ENCODE measurements around the gene SF3B6. TPM values are rescaled to one million over a fixed set of nuclear protein-coding genes. Genes with fewer than 3 reads are reported as not detected.

The SF3B6 gene
- total and polyA plus RNA-seq, 9 donors: 60.6 to 145 (median 85.2) TPM

DNA sequence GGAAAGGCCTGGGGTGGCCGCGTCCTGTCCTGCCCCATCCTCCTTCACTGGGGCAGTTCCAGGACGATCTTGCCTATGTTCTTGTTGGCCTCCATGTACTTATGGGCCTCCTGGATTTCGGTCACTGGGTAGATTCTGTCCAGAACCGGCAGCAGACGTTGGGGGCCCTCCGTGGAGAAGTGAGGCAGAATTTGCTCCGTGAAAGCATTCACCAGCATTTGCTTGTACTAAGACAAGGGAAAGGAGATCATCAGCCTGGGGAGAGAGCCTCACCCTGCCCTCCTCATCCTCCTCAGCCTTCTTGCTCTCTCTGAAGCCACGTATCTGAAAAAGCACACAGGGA is 1.4 kb upstream of the SF3B6 start:
- DNase-seq: peak in 2 of 5 donors; percentile 11 to 24
- intact Hi-C loops (cut with DNase I): loop anchor here in 2 of 4 donors (2.0 to 5.0 kb wide), 2 partner anchors 150 to 151 kb away; partner anchors contain the start of gene ATAD2B (in 2 of the 2)
- TF ChIP-seq EP300 (IDR thresholded peaks at IDR 0.05): no peak
- no peak for TF ChIP-seq POLR2A (IDR thresholded peaks at IDR 0.05)
- TF ChIP-seq, protein P1, sequence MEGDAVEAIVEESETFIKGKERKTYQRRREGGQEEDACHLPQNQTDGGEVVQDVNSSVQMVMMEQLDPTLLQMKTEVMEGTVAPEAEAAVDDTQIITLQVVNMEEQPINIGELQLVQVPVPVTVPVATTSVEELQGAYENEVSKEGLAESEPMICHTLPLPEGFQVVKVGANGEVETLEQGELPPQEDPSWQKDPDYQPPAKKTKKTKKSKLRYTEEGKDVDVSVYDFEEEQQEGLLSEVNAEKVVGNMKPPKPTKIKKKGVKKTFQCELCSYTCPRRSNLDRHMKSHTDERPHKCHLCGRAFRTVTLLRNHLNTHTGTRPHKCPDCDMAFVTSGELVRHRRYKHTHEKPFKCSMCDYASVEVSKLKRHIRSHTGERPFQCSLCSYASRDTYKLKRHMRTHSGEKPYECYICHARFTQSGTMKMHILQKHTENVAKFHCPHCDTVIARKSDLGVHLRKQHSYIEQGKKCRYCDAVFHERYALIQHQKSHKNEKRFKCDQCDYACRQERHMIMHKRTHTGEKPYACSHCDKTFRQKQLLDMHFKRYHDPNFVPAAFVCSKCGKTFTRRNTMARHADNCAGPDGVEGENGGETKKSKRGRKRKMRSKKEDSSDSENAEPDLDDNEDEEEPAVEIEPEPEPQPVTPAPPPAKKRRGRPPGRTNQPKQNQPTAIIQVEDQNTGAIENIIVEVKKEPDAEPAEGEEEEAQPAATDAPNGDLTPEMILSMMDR (IDR thresholded peaks at IDR 0.05): no peak
- 2 to 7% (median 4%) methylated on average over 9 of the region's 9 CpGs for WGBS, 3 donors
- Histone ChIP-seq H3K4me1 (ENCODE audit: insufficient read depth) (peaks cover 2% of the 10 kb centered on the region), H3K4me3 (peak overlapping the region; percentile 78), H3K36me3 (no peaks in the 10 kb centered on the region), H3K27me3 (no peaks in the 10 kb centered on the region), H3K9me3 (no peaks in the 10 kb centered on the region), H3K27ac (peak overlapping the region; percentile 79 to 82)

GRCh38 chr2:24076849-24077534 is 866 bp upstream of the SF3B6 start:
- Histone ChIP-seq H3K36me3 (no peaks in the 10 kb centered on the region), H3K4me3 (peak overlapping the region; percentile 78), H3K9me3 (no peaks in the 10 kb centered on the region), H3K27ac (peak overlapping the region; percentile 79 to 82), H3K4me1 (ENCODE audit: insufficient read depth) (peaks cover 2% of the 10 kb centered on the region), H3K27me3 (no peaks in the 10 kb centered on the region)
- no peak for DNase-seq
- TF ChIP-seq, protein P1 (IDR thresholded peaks at IDR 0.05): no peak
- TF ChIP-seq EP300 (IDR thresholded peaks at IDR 0.05) (no peak), POLR2A (IDR thresholded peaks at IDR 0.05) (peak; percentile 8)
- intact Hi-C loops (cut with DNase I): loop anchor here in 2 of 4 donors (2.0 to 5.0 kb wide), 2 partner anchors 150 kb away; partner anchors contain the start of gene ATAD2B (in 2 of the 2)
- 1 to 3% (median 1%) methylated on average over 41 of the region's 41 CpGs for WGBS, 3 donors

- no peaks in the 10 kb centered on the region for H3K36me3 ChIP-seq
- intact Hi-C loops (cut with DNase I): loop anchor here in 1 of 4 donors (5.0 kb wide), 1 partner anchor 148 kb away; the partner anchor contains the start of gene ATAD2B
Measured at GRCh38 chr2:24075259-24075658, 867 bp downstream of the SF3B6 start.

GRCh38 chr2:24073816-24074215 is 2.3 kb downstream of the SF3B6 start:
- no peak overlapping the region for H3K27ac ChIP-seq
- peaks cover 2% of the 10 kb centered on the region for H3K4me1 ChIP-seq (ENCODE audit: insufficient read depth)
- TF ChIP-seq, protein P1 (IDR thresholded peaks at IDR 0.05): no peak
- TF ChIP-seq POLR2A (IDR thresholded peaks at IDR 0.05) (no peak), EP300 (IDR thresholded peaks at IDR 0.05) (no peak)
- no peaks in the 10 kb centered on the region for H3K9me3 ChIP-seq
- WGBS, 3 donors: 86 to 90% (median 86%) methylated on average over 6 of the region's 6 CpGs
- H3K27me3 ChIP-seq: no peaks in the 10 kb centered on the region
- no peak overlapping the region for H3K4me3 ChIP-seq
- no peaks in the 10 kb centered on the region for H3K36me3 ChIP-seq
- DNase-seq: no peak
- intact Hi-C loops (cut with DNase I): no loop called here

More at GRCh38 chr2:24075259-24075658, 867 bp downstream of the SF3B6 start:
- peak overlapping the region; percentile 78 for H3K4me3 ChIP-seq
- no peaks in the 10 kb centered on the region for H3K9me3 ChIP-seq
- H3K27me3 ChIP-seq: no peaks in the 10 kb centered on the region
- TF ChIP-seq EP300 (IDR thresholded peaks at IDR 0.05) (no peak), POLR2A (IDR thresholded peaks at IDR 0.05) (no peak)
- TF ChIP-seq, protein P1 (IDR thresholded peaks at IDR 0.05): no peak
- no peak overlapping the region for H3K27ac ChIP-seq
- WGBS, 3 donors: 54 to 56% (median 55%) methylated on average over 5 of the region's 5 CpGs
- DNase-seq: no peak
- peaks cover 2% of the 10 kb centered on the region for H3K4me1 ChIP-seq (ENCODE audit: insufficient read depth)

Measured in ovary (tissue), 9 donors.